SKM-1 (cell line): Measurements from ENCODE around the gene ATP1A1.

ENCODE experiments used
- DNase-seq: peaks from one replicate; lab custom pipeline; 2025; ENCODE audit not compliant: unreplicated experiment; lab: John Stamatoyannopoulos, UW

The ATP1A1 gene

GRCh38 chr1:116372651-116373430, at the start of gene ATP1A1:
TSS of gene ATP1A1 (plus strand) at chr1:116373244. CDS start at chr1:116373512, 268 bp downstream.
- DNase-seq: peak; percentile 89

GRCh38 chr1:116323491-116323890, 49.6 kb upstream of the ATP1A1 start:
- no peak for DNase-seq

- DNase-seq: no peak
Observed at GRCh38 chr1:116324411-116324810, 48.6 kb upstream of the ATP1A1 start.

- DNase-seq: no peak
Observed at GRCh38 chr1:116325104-116325503, 47.9 kb upstream of the ATP1A1 start.

- DNase-seq: no peak
Observed at GRCh38 chr1:116325922-116326321, 47.1 kb upstream of the ATP1A1 start.

GRCh38 chr1:116326486-116326885, 46.6 kb upstream of the ATP1A1 start:
- DNase-seq: no peak

GRCh38 chr1:116328671-116329070, 44.4 kb upstream of the ATP1A1 start:
- no peak for DNase-seq

- DNase-seq: no peak
Observed at GRCh38 chr1:116329524-116330341, 43.3 kb upstream of the ATP1A1 start.

- DNase-seq: no peak
Observed at GRCh38 chr1:116330342-116330652, 42.7 kb upstream of the ATP1A1 start.

- DNase-seq: no peak
Observed at GRCh38 chr1:116330846-116331245, 42.2 kb upstream of the ATP1A1 start.

GRCh38 chr1:116331523-116331922, 41.5 kb upstream of the ATP1A1 start:
- DNase-seq: no peak

- DNase-seq: no peak
Observed at GRCh38 chr1:116332451-116332850, 40.6 kb upstream of the ATP1A1 start.

GRCh38 chr1:116333171-116334014, 39.7 kb upstream of the ATP1A1 start:
- no peak for DNase-seq

- no peak for DNase-seq
Observed at GRCh38 chr1:116334015-116334547, 39.0 kb upstream of the ATP1A1 start.

GRCh38 chr1:116334868-116335635, 38.0 kb upstream of the ATP1A1 start:
- DNase-seq: no peak

- no peak for DNase-seq
Observed at GRCh38 chr1:116335850-116336624, 37.0 kb upstream of the ATP1A1 start.

- no peak for DNase-seq
Observed at GRCh38 chr1:116337398-116337797, 35.6 kb upstream of the ATP1A1 start.

- no peak for DNase-seq
Observed at GRCh38 chr1:116338400-116338799, 34.6 kb upstream of the ATP1A1 start.

GRCh38 chr1:116340506-116341231, 32.4 kb upstream of the ATP1A1 start:
- no peak for DNase-seq
